Aortic smooth muscle cell (primary cell): ENCODE measurements around the gene KIF25. TPM values are rescaled to one million over a fixed set of nuclear protein-coding genes. Genes with fewer than 3 reads are reported as not detected.

ENCODE experiments used
- total RNA-seq: library from RNA; depleted of rRNA; stranded (reverse); fragments of >200 nt; gene quantifications from 2 replicates; pipeline ENCODE4 v1.2.3, GENCODE V29; 2014

The KIF25 gene
- total RNA-seq, result not detected in 2 replicates

GRCh38 chr6:167997642-167998041 lies at the start of gene KIF25:
TSS of gene KIF25 (plus strand) at chr6:167997671. CDS start at chr6:168029586, 31,915 bp downstream.

GRCh38 chr6:168078943-168079405 lies 81.5 kb downstream of the KIF25 start, which contains the start of gene FRMD1:
TSS of gene FRMD1 (minus strand) at chr6:168079212. CDS start at chr6:168079094, 118 bp downstream.

Other genes starting within 250 kb of the KIF25 start
- gene AFDN, start 170.8 kb upstream of the KIF25 start, total RNA-seq, result 37.1 and 38.8 TPM in 2 replicates
- not detected in 2 replicates for gene FRMD1, start 81.5 kb downstream of the KIF25 start, total RNA-seq